Measurements from ENCODE around the gene EZR. TPM values are rescaled to one million over a fixed set of nuclear protein-coding genes. Genes with fewer than 3 reads are reported as not detected.

The EZR gene
- total and polyA plus RNA-seq, 9 of the 15 experiments (the other 6 are each of a cell fraction or from before 2014, with no cell fraction given), result 36.5 to 162 (median 104) TPM

DNA sequence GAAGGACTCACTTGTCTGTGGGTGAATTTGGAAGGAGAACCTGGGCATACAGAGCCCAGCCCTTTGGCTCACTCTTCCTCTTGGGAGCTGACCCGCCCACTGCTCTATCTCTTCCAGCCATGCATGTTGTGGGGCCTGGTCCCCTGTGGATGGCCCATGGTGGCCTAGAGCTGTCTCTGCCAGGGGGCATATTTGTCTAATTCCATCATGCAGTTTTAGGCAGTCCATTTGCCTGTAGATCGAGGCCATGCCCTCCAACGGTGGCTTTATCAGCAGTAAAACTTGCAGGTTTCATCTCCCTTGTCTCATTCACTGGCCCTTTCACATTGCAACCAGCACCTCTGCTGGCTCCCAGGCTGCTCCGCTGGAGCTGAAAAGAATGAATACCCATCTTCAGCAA is 12.9 kb upstream of the EZR start:
- ATAC-seq (peak; percentile 9; the same call in 1 of the 3 replicates), FAIRE-seq (no peak), DNase-seq (ENCODE audit: extremely low read depth in 1 of 4, low spot score in 3 of 4) (peak in 3 of 4 experiments; percentile 25 to 36 (median 36))
- Histone ChIP-seq H3K9ac (ENCODE audit: insufficient read depth in 1 of 2, low read depth in 2 of 2, low read length in 2 of 2) (peak overlapping the region in 1 of 2 experiments; percentile 5; a peak in 1 of 4 replicates), H3K4me1 (replicated peaks in 1 of 2; ENCODE audit: control insufficient read depth in 2 of 2, insufficient read depth in 2 of 2, low read length in 2 of 2) (peaks cover 25% of the 10 kb centered on the region in 2 experiments), H3K4me3 (no peak overlapping the region), H3K27me3 (ENCODE audit: control insufficient read depth in 2 of 2, insufficient read depth in 2 of 2, low read length in 2 of 2) (no peaks in the 10 kb centered on the region), H3K4me2 (ENCODE audit: insufficient read depth, low read length) (peak overlapping the region; percentile 14; the same call in 1 of the 2 replicates), H3K36me3 (ENCODE audit: control insufficient read depth, insufficient read depth, low read length) (no peaks in the 10 kb centered on the region), H3K79me2 (ENCODE audit: control insufficient read depth, insufficient read depth, low read length) (no peaks in the 10 kb centered on the region), H4K20me1 (replicated peaks; ENCODE audit: control insufficient read depth, insufficient read depth, low read length) (no peaks in the 10 kb centered on the region), H3K9me1 (ENCODE audit: control insufficient read depth, insufficient read depth, low read length) (no peaks in the 10 kb centered on the region), H2AFZ (ENCODE audit: low read depth, low read length) (peak overlapping the region; percentile 46), H3K27ac (ENCODE audit: extremely low read depth, low read depth, low read length) (no peak overlapping the region), H3K9me3 (replicated peaks; ENCODE audit: control insufficient read depth, insufficient read depth, low read depth, low read length) (no peaks in the 10 kb centered on the region)
- TF ChIP-seq CTBP1 (IDR thresholded peaks at IDR 0.05; ENCODE audit: borderline replicate concordance) (peak; percentile 12; the same call in 1 of the 2 replicates), PTTG1 (tag; IDR thresholded peaks at IDR 0.05; ENCODE audit: low read depth) (no peak), CBX5 (IDR thresholded peaks at IDR 0.05; ENCODE audit: borderline replicate concordance, low read depth) (no peak), NFE2L1 (tag; IDR thresholded peaks at IDR 0.05; ENCODE audit: borderline replicate concordance, low read depth) (no peak)
- CTCF ChIA-PET (ENCODE audit: low intra/inter-chr PET ratio), result no interaction called here
- in situ Hi-C loops (cut with MboI), result no loop called here
- BruUV-seq (replicated peaks), result no TSS peak
- WGBS (ENCODE audit: insufficient coverage, low coverage, missing lambda C conversion rate), result 24% methylated on average over 4 of the region's 4 CpGs
- POLR2A ChIA-PET, result interaction anchor here (0.6 to 1.4 kb wide), 6 partner anchors 12 to 70 kb away, joined by 3 to 5 read pairs (median 4); no protein-coding TSS in a partner anchor
- intact Hi-C loops (cut with micrococcal nuclease), result no loop called here

DNA sequence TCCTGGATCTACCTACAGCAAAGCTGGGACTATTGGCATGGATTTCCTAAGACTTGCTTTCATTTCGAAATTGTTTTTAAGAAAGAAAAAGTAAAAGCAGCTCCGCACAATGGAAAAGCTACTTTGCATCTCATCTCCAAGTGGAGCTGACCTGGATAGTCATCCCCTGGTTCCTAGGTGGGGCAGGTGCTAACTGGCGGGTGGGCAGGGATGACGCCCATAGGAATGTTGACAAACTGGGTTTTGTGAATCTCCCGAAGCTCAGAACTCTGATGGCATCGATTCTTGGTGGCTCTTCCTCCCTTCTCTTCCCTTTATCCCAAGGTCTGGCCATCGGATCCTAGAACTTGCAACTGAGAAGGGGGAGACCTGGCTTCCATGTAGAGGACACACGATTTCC is 12.4 kb upstream of the EZR start:
- Histone ChIP-seq H4K20me1 (replicated peaks; ENCODE audit: control insufficient read depth, insufficient read depth, low read length) (no peaks in the 10 kb centered on the region), H3K4me3 (no peak overlapping the region), H3K27ac (ENCODE audit: extremely low read depth, low read depth, low read length) (no peak overlapping the region), H3K9me1 (ENCODE audit: control insufficient read depth, insufficient read depth, low read length) (no peaks in the 10 kb centered on the region), H3K4me1 (replicated peaks in 1 of 2; ENCODE audit: control insufficient read depth in 2 of 2, insufficient read depth in 2 of 2, low read length in 2 of 2) (peaks cover 25 to 28% of the 10 kb centered on the region in 2 experiments), H2AFZ (ENCODE audit: low read depth, low read length) (peak overlapping the region; percentile 46), H3K4me2 (ENCODE audit: insufficient read depth, low read length) (no peak overlapping the region; the same call in 1 of the 2 replicates), H3K27me3 (ENCODE audit: control insufficient read depth in 2 of 2, insufficient read depth in 2 of 2, low read length in 2 of 2) (no peaks in the 10 kb centered on the region), H3K79me2 (ENCODE audit: control insufficient read depth, insufficient read depth, low read length) (no peaks in the 10 kb centered on the region), H3K9ac (ENCODE audit: insufficient read depth in 1 of 2, low read depth in 2 of 2, low read length in 2 of 2) (peak overlapping the region in 1 of 2 experiments; percentile 5; a peak in 1 of 4 replicates), H3K36me3 (ENCODE audit: control insufficient read depth, insufficient read depth, low read length) (no peaks in the 10 kb centered on the region), H3K9me3 (replicated peaks; ENCODE audit: control insufficient read depth, insufficient read depth, low read depth, low read length) (no peaks in the 10 kb centered on the region)
- FAIRE-seq (no peak), ATAC-seq (no peak), DNase-seq (ENCODE audit: extremely low read depth in 1 of 4, low spot score in 3 of 4) (no peak)
- POLR2A ChIA-PET, result interaction anchor here (0.8 to 1.3 kb wide), 2 partner anchors 13 to 38 kb away, joined by 4 to 5 read pairs; no protein-coding TSS in a partner anchor
- intact Hi-C loops (cut with micrococcal nuclease), result no loop called here
- in situ Hi-C loops (cut with MboI), result no loop called here
- CTCF ChIA-PET (ENCODE audit: low intra/inter-chr PET ratio), result no interaction called here
- 57% methylated on average over 8 of the region's 8 CpGs for WGBS (ENCODE audit: insufficient coverage, low coverage, missing lambda C conversion rate)
- no TSS peak for BruUV-seq (replicated peaks)
- no peak for TF ChIP-seq CAMTA2 (CRISPR knock-in tag; conservative IDR thresholded peaks at IDR 0.05)
- no peak for TF ChIP-seq MEF2D (tag; conservative IDR thresholded peaks at IDR 0.05; ENCODE audit: low read depth)
- no peak for TF ChIP-seq ZNF263 (CRISPR knock-in tag; IDR thresholded peaks at IDR 0.05; ENCODE audit: borderline replicate concordance)
- TF ChIP-seq TBP (optimal IDR thresholded peaks at IDR 0.05; ENCODE audit: low read depth, low read length), result no peak
- TF ChIP-seq EP400 (IDR thresholded peaks at IDR 0.05), result no peak
- TF ChIP-seq, protein P1, sequence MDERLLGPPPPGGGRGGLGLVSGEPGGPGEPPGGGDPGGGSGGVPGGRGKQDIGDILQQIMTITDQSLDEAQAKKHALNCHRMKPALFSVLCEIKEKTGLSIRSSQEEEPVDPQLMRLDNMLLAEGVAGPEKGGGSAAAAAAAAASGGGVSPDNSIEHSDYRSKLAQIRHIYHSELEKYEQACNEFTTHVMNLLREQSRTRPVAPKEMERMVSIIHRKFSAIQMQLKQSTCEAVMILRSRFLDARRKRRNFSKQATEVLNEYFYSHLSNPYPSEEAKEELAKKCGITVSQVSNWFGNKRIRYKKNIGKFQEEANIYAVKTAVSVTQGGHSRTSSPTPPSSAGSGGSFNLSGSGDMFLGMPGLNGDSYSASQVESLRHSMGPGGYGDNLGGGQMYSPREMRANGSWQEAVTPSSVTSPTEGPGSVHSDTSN (CRISPR knock-in tag; IDR thresholded peaks at IDR 0.05; ENCODE audit: low read depth), result no peak
- TF ChIP-seq, protein P1 (tag; conservative IDR thresholded peaks at IDR 0.05; ENCODE audit: low read depth), result no peak
- no peak for TF ChIP-seq ZNF512 (tag; IDR thresholded peaks at IDR 0.05)
- TF ChIP-seq ZNF282 (CRISPR knock-in tag; IDR thresholded peaks at IDR 0.05), result no peak
